ENCODE results near the gene HTR7. TPM values are rescaled to one million over a fixed set of nuclear protein-coding genes. Genes with fewer than 3 reads are reported as not detected.

The HTR7 gene
- total and polyA plus RNA-seq, 2 of the 8 experiments (the other 6 are each of a cell fraction or from before 2014, with no cell fraction given), result 22.9 to 24.6 TPM

GRCh38 chr10:90775351-90776028, 82.3 kb downstream of the HTR7 start:
- ChIA-PET POLR2A (ENCODE audit: partially characterized antibody) (no interaction called here), CTCF (ENCODE audit: partially characterized antibody) (interaction anchor here (0.7 to 5.7 kb wide), 5 partner anchors 12 to 96 kb away, joined by 3 to 48 read pairs (median 4); partner anchors contain the start of gene RPP30)
- no peak overlapping the region for H3K56ac ChIP-seq (replicated peaks; ENCODE audit: insufficient read length, low read depth, low read length)
- no peak overlapping the region for H4K8ac ChIP-seq (ENCODE audit: extremely low read depth, insufficient read depth, low read length)
- DNase-seq (ENCODE audit: low read depth in 1 of 2, low spot score in 2 of 2) (no peak), FAIRE-seq (no peak)
- H3K79me2 ChIP-seq (ENCODE audit: control insufficient read depth in 1 of 2, insufficient read depth in 2 of 2, low read length in 2 of 2), result peaks cover 0 to 66% of the 10 kb centered on the region in 2 experiments; a peak in 2 of 4 replicates
- peaks cover 0 to 10% (median 6%) of the 10 kb centered on the region in 4 experiments; a peak in 5 of 7 replicates for H3K4me1 ChIP-seq (replicated peaks in 1 of 4; ENCODE audit: control insufficient read depth in 3 of 4, insufficient read depth in 4 of 4, low read length in 3 of 4)
- no peak overlapping the region for H3K14ac ChIP-seq (ENCODE audit: insufficient read length)
- no peaks in the 10 kb centered on the region for H3K23me2 ChIP-seq (ENCODE audit: low read depth, low read length)
- H3K9me3 ChIP-seq (ENCODE audit: insufficient read depth in 2 of 2, low read depth in 1 of 2, low read length in 1 of 2), result no peaks in the 10 kb centered on the region
- no peaks in the 10 kb centered on the region for H3K27me3 ChIP-seq (replicated peaks in 1 of 4; ENCODE audit: control insufficient read depth in 3 of 4, extremely low read depth in 1 of 4, insufficient read depth in 3 of 4, low read length in 3 of 4)
- no peak overlapping the region for H2BK15ac ChIP-seq (ENCODE audit: low read length)
- H3K4me3 ChIP-seq (ENCODE audit: extremely low read depth in 1 of 4, insufficient read depth in 2 of 4, low read depth in 3 of 4, low read length in 4 of 4), result no peak overlapping the region
- no peak overlapping the region for H2AK5ac ChIP-seq (ENCODE audit: low read depth, low read length)
- no peaks in the 10 kb centered on the region for H3K36me3 ChIP-seq (ENCODE audit: control insufficient read depth in 2 of 4, insufficient read depth in 4 of 4, low read length in 3 of 4)
- peak overlapping the region; percentile 34 for H3K4ac ChIP-seq (replicated peaks; ENCODE audit: insufficient read length, low read depth, low read length)
- peak overlapping the region; percentile 13 for H4K5ac ChIP-seq (ENCODE audit: insufficient read length, low read depth, low read length)
- H4K91ac ChIP-seq (replicated peaks; ENCODE audit: insufficient read length, low read length), result no peak overlapping the region
- H2BK5ac ChIP-seq (ENCODE audit: low read depth, low read length), result no peak overlapping the region
- H3K27ac ChIP-seq (ENCODE audit: low read depth, low read length), result 0 out of 2 replicates have a peak overlapping the region, but pooled peaks have one; percentile 8
- H2AFZ ChIP-seq (ENCODE audit: low read length), result no peak overlapping the region
- H3K4me2 ChIP-seq (ENCODE audit: insufficient read depth in 1 of 2, low read depth in 2 of 2, low read length in 2 of 2), result no peak overlapping the region; a peak in 1 of 4 replicates
- H3K9ac ChIP-seq (replicated peaks in 1 of 4; ENCODE audit: extremely low read depth in 1 of 4, low read depth in 3 of 4, low read length in 3 of 4), result no peak overlapping the region
- no peak overlapping the region for H2BK120ac ChIP-seq (replicated peaks; ENCODE audit: low read depth, low read length)
- no peak overlapping the region for H2BK20ac ChIP-seq (ENCODE audit: low read length)
- H2BK12ac ChIP-seq (ENCODE audit: low read depth, low read length), result peak overlapping the region; percentile 62; the same call in 1 of the 2 replicates
- H3K23ac ChIP-seq (ENCODE audit: insufficient read length), result no peak overlapping the region
- WGBS, 2 experiments (ENCODE audit: extremely low coverage in 1 of 2, insufficient coverage in 1 of 2, insufficient read length in 1 of 2, insufficient replicate concordance in 2 of 2, low coverage in 1 of 2, low lambda C conversion rate in 2 of 2, missing lambda C conversion rate in 1 of 2), result 70% methylated on average over 2 of the region's 2 CpGs; no CpG with 5 or more reads in 1 of the 2 experiments
- no peak overlapping the region for H3K18ac ChIP-seq (ENCODE audit: extremely low read depth, low read length)
- no peaks in the 10 kb centered on the region for H4K20me1 ChIP-seq (replicated peaks in 1 of 2; ENCODE audit: control insufficient read depth in 1 of 2, insufficient read depth in 2 of 2, low read length in 2 of 2)
- H3K79me1 ChIP-seq (ENCODE audit: low read depth, low read length), result no peaks in the 10 kb centered on the region
- no peak for TF ChIP-seq TAF7 (optimal IDR thresholded peaks at IDR 0.05; ENCODE audit: borderline replicate concordance, low read depth, low read length)
- TF ChIP-seq BACH1 (IDR thresholded peaks at IDR 0.05; ENCODE audit: low read length), result no peak
- no peak for TF ChIP-seq CHD1 (IDR thresholded peaks at IDR 0.05; ENCODE audit: low read depth, low read length)
- no peak for TF ChIP-seq CTBP2 (IDR thresholded peaks at IDR 0.05; ENCODE audit: borderline replicate concordance, insufficient read depth, insufficient read length, low read length)
- no peak for TF ChIP-seq ASH2L (IDR thresholded peaks at IDR 0.05; ENCODE audit: low read length)
- TF ChIP-seq POLR2AphosphoS5 (IDR thresholded peaks at IDR 0.05; ENCODE audit: low read depth, low read length), result no peak
- TF ChIP-seq ATF3 (IDR thresholded peaks at IDR 0.05; ENCODE audit: insufficient read depth, low read depth, low read length), result no peak
- TF ChIP-seq CBX5 (IDR thresholded peaks at IDR 0.05; ENCODE audit: low read depth, low read length), result no peak
- TF ChIP-seq KDM1A (IDR thresholded peaks at IDR 0.05; ENCODE audit: borderline replicate concordance, low read length), result no peak
- no peak for TF ChIP-seq BRCA1 (IDR thresholded peaks at IDR 0.05; ENCODE audit: low read depth, low read length)
- no peak for TF ChIP-seq SIN3A (conservative IDR thresholded peaks at IDR 0.05 in 1 of 2, IDR thresholded peaks at IDR 0.05 in 1 of 2; ENCODE audit: low read depth in 1 of 2, low read length in 2 of 2)
